GM10266 (cell line): ENCODE data around the gene GAS2L3.

Source experiments
- DNase-seq: peaks from one replicate; pipeline ENCODE4 v3.0.0; 2012; ENCODE audit errors: extremely low spot score
- TF ChIP-seq, protein P1 (sequence below): IDR thresholded peaks from 2 replicates; pipeline ENCODE4 v1.5.1; 2012; ENCODE audit warnings: mild to moderate bottlenecking, low read depth; ENCODE audit not compliant: control insufficient read depth, insufficient read depth; ENCODE audit errors: missing control alignments

GAS2L3 gene

DNA sequence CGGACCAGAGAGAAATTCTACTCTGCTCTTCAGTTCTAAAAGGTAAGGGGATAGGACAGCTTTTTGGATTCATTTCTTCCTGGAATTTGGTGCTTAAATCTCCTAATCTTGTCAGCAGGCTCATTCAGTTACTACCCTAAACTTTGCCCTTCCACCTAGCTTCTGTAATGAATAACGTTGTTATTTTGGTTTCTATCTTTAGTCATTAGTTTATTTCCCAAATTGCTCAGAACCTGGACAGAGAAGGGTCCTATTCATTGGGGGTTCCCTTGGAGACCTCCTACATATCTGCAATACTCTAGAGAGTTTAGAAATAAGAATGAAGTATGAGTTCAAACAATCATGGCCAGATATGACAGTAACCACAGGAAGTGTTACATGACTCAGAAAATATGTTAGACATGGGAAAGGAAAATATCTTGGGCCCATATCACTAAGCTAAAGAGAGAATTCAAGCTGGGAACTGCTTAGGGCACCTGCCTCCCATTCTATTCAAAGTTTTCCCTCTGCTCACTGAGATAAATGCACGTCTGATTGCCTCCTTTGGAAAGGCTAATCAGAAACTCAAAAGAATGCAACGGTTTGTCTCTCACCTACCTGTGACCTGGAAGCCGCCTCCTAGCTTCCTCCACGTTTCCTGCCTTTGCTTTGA, 87.9 kb downstream of the GAS2L3 start:
- TF ChIP-seq, protein P1, sequence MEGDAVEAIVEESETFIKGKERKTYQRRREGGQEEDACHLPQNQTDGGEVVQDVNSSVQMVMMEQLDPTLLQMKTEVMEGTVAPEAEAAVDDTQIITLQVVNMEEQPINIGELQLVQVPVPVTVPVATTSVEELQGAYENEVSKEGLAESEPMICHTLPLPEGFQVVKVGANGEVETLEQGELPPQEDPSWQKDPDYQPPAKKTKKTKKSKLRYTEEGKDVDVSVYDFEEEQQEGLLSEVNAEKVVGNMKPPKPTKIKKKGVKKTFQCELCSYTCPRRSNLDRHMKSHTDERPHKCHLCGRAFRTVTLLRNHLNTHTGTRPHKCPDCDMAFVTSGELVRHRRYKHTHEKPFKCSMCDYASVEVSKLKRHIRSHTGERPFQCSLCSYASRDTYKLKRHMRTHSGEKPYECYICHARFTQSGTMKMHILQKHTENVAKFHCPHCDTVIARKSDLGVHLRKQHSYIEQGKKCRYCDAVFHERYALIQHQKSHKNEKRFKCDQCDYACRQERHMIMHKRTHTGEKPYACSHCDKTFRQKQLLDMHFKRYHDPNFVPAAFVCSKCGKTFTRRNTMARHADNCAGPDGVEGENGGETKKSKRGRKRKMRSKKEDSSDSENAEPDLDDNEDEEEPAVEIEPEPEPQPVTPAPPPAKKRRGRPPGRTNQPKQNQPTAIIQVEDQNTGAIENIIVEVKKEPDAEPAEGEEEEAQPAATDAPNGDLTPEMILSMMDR: no peak
- peak; percentile 15 for DNase-seq

DNA sequence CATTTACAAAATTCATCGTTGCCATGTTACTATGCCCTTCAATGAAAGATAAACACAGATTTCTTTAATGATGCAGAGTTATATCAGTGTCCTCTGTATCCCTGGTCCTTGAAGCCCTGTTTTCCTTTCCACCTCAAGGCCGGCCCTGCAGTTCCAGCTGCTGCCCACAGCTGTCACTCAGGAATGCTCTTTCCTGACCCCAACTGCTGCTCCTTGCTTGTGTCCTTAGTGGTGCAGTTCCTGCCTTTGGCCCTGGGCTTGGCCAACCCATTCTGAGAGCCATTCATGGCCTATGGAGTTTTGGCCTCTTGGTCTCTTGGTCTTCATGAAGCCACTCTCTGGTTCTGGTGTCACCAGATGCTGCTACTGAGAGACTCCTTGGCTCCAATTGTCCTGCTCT, 93.1 kb downstream of the GAS2L3 start:
- no peak for DNase-seq
- TF ChIP-seq, protein P1: no peak

DNA sequence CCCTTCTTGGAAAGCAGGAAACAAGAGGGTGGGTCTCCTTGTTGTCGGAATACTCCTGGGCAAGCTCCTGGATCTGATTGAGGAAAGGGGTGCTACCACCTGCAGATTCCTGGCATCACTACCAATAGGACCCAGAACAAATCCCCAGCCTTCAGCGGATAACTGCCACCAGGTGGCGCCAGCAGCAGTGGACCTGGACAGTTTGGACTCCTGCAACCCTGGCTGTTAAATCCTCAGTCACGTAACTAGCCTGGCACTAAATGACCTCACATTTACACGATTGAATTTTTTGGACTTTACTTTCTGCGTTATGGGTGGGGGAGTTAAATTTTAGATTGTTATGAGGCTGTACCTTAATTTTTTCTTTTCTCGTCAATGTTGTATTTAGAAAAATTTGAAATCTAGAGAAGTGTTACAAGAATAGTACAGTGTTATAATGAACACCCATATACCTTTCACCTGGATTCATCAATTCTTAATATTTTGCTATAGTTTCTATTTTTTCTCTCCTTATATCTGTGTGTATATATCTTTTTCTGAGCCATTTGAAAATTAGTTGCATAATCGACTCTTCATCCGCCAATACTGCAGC, 95.6 kb downstream of the GAS2L3 start:
- TF ChIP-seq, protein P1: peak; percentile 85
- peak; percentile 58 for DNase-seq

DNA sequence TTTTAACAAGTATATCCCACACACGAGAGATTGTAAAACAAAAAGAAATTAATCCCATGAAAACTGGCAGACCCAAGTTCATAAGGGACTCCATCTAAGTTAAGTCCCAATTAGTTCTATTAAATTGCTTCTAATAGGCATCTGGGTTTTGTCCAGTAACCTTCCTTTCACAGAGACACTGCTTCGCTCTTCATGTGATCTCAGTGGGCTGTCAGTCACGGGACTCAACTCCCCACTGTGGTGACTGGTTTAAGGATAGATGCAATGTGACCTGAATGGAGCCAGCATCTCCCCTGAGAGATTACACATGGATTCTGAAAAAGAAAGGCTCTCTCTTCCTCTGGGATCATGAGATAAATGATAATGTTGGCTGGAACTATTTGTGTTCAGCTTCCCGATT, 96.4 kb downstream of the GAS2L3 start:
- TF ChIP-seq, protein P1: no peak
- DNase-seq: no peak

DNA sequence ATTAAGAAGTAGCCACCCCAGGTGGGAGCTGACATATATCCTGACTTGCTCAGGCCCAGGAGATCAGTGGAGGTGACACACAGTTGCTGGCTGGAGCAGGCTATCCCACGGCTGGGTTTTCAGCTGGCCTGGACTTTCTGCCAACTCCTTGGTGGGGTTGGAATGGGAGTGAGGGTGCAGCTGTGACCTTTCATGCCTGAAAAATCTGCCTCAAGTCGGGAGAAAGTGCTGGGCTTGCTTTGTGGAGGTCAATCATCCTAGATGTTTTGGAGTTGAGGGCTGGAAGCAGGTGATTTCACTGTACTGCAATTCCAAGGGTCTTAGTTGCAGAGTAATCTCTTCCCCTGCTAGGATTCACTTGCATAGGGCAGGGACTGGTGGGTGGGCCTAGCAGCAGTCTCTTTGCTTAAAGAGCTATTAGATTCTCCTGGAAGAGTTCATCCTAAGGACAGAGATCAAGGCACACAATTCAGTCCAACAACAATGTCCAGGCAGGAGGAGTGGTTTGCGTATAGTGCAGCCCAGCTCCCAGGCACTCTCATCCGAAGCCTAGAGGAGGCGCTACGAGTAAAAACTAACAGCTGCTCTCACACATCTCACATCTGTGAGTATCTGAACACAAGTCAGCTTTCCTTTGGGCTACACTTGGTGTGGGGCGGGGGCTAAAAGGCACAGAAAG, 98.1 kb downstream of the GAS2L3 start:
- no peak for DNase-seq
- TF ChIP-seq, protein P1: no peak

DNA sequence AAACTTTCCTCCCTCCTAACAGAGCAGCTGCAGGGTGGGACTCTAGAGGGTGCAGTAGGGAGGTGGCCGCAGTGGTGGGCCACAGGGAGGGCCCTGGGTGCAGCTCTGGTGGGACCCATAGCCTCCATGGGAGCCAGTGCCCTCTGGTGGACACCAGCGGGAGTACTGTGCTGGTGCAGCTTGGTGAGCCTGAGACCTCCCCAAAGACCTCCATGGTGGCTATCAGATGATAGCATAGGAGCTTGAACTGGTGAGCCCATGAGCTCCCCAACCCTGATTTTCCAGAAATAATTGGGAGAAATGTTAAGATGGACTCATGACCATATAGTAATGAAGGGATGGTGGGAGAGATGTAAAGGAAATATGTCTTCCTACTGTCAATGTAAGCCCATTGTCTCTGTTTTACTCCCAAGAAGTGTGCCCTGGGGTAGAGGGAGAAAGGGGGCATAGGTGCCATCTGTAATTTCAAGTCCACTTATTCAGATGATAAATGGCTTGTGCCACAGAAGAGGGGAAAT, 98.7 kb downstream of the GAS2L3 start:
- TF ChIP-seq, protein P1: peak; percentile 79
- DNase-seq: peak; percentile 39
